ENCODE data around the gene SPOPL. TPM values are rescaled to one million over a fixed set of nuclear protein-coding genes. Genes with fewer than 3 reads are reported as not detected.

The SPOPL gene
- total RNA-seq, 1 experiment from 2014 or later: 21.8 TPM

DNA sequence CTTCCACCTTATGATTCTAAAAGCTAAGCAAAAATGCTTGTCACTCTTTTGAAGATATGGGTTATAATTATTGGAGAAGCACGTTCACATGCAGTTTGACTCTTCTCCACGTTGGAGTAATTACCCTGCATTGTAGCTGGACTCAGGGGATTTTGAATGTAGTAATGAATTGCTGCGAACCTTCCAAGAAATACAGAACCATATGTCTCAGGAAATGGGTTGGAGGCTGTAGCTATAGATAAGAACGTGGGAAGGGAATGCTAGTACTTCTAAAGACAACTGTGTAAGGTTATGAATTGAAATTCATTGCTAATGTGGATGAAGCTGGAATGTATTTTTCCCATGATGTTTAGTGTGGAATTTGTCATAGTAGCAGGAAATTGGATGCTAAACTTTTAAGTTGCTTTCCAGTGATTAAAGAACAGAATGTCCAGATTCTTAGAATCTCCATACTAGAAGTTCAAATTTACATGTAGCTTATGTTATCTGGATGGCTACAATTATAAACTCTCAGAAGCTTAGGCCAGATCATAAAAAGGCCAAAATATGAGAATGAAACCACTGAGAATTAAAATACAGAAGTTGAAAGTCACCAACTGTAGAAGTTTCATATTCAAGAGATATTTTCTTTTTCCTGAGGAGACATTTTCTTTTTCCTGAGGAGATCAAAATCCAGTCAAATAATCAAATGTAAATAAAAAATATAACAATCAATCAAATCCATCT is 27.3 kb upstream of the SPOPL start:
- ChIA-PET CTCF (interaction anchor here (0.7 kb wide), 1 partner anchor 203 kb away, joined by 3 read pairs; no protein-coding TSS in a partner anchor), POLR2A (no interaction called here)
- H3K9me3 ChIP-seq (ENCODE audit: control insufficient read depth, insufficient read depth, low read depth, low read length): no peaks in the 10 kb centered on the region
- no peak overlapping the region for H3K27ac ChIP-seq (ENCODE audit: low read length)
- TF ChIP-seq SIN3A (IDR thresholded peaks at IDR 0.05; ENCODE audit: borderline replicate concordance, insufficient read depth, low read depth, low read length) (no peak), POLR2AphosphoS5 (IDR thresholded peaks at IDR 0.05; ENCODE audit: low read depth, low read length) (no peak), TCF7L2 (IDR thresholded peaks at IDR 0.05; ENCODE audit: low read depth, low read length) (no peak)
- TF ChIP-seq, protein P1, sequence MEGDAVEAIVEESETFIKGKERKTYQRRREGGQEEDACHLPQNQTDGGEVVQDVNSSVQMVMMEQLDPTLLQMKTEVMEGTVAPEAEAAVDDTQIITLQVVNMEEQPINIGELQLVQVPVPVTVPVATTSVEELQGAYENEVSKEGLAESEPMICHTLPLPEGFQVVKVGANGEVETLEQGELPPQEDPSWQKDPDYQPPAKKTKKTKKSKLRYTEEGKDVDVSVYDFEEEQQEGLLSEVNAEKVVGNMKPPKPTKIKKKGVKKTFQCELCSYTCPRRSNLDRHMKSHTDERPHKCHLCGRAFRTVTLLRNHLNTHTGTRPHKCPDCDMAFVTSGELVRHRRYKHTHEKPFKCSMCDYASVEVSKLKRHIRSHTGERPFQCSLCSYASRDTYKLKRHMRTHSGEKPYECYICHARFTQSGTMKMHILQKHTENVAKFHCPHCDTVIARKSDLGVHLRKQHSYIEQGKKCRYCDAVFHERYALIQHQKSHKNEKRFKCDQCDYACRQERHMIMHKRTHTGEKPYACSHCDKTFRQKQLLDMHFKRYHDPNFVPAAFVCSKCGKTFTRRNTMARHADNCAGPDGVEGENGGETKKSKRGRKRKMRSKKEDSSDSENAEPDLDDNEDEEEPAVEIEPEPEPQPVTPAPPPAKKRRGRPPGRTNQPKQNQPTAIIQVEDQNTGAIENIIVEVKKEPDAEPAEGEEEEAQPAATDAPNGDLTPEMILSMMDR (IDR thresholded peaks at IDR 0.05): no peak
- TF ChIP-seq, protein P2, sequence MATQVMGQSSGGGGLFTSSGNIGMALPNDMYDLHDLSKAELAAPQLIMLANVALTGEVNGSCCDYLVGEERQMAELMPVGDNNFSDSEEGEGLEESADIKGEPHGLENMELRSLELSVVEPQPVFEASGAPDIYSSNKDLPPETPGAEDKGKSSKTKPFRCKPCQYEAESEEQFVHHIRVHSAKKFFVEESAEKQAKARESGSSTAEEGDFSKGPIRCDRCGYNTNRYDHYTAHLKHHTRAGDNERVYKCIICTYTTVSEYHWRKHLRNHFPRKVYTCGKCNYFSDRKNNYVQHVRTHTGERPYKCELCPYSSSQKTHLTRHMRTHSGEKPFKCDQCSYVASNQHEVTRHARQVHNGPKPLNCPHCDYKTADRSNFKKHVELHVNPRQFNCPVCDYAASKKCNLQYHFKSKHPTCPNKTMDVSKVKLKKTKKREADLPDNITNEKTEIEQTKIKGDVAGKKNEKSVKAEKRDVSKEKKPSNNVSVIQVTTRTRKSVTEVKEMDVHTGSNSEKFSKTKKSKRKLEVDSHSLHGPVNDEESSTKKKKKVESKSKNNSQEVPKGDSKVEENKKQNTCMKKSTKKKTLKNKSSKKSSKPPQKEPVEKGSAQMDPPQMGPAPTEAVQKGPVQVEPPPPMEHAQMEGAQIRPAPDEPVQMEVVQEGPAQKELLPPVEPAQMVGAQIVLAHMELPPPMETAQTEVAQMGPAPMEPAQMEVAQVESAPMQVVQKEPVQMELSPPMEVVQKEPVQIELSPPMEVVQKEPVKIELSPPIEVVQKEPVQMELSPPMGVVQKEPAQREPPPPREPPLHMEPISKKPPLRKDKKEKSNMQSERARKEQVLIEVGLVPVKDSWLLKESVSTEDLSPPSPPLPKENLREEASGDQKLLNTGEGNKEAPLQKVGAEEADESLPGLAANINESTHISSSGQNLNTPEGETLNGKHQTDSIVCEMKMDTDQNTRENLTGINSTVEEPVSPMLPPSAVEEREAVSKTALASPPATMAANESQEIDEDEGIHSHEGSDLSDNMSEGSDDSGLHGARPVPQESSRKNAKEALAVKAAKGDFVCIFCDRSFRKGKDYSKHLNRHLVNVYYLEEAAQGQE (IDR thresholded peaks at IDR 0.05; ENCODE audit: insufficient read depth in 1 of 2, low read depth in 2 of 2, low read length in 1 of 2): no peak
- intact Hi-C loops (cut with micrococcal nuclease; ENCODE audit: unreplicated experiment): no loop called here
- no peaks in the 10 kb centered on the region for H3K4me1 ChIP-seq (ENCODE audit: control insufficient read depth, insufficient read depth, low read length)
- no peaks in the 10 kb centered on the region for H3K36me3 ChIP-seq (ENCODE audit: control insufficient read depth, insufficient read depth, low read length)
- BruUV-seq (replicated peaks): no TSS peak
- ATAC-seq (no peak), DNase-seq (ENCODE audit: low read depth, low spot score) (no peak)
- in situ Hi-C loops (cut with HindIII; ENCODE audit: low pct_unique_long_range_greater_than_20kb, low sequenced_read_pairs): no loop called here
- H3K27me3 ChIP-seq (ENCODE audit: control insufficient read depth, insufficient read depth, low read length): no peaks in the 10 kb centered on the region
- no peak overlapping the region for H3K4me3 ChIP-seq (ENCODE audit: low read depth in 2 of 2, low read length in 2 of 2)

DNA sequence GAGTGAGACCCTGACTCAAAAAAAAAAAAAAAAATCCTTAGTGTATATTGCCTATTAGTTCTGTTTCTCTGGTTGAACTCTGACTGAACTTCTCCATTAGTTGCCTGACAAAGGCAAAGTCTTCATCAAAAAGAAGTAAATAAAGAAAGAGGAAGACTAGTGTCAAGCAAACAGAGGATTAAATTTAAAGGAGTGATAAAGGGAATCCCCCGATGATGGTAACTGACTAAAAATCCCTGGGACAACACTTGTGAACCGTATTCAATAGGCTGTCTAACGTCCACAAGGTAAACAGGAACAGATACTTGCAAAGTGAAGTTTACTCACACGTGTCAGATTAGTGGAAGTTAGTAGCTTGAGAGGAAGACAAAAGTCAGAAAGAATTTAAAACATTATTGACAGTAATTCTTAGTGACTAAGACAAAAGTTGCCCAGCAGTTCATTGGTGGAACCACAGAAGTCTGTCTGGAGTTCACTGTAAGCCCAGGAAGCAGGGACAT is 26.2 kb upstream of the SPOPL start:
- H3K4me1 ChIP-seq (ENCODE audit: control insufficient read depth, insufficient read depth, low read length): no peaks in the 10 kb centered on the region
- no peak for DNase-seq (ENCODE audit: low read depth, low spot score)
- H3K4me3 ChIP-seq (ENCODE audit: low read depth in 2 of 2, low read length in 2 of 2): no peak overlapping the region
- no peaks in the 10 kb centered on the region for H3K9me3 ChIP-seq (ENCODE audit: control insufficient read depth, insufficient read depth, low read depth, low read length)
- no peak for TF ChIP-seq TCF7L2 (IDR thresholded peaks at IDR 0.05; ENCODE audit: low read depth, low read length)
- no peak for TF ChIP-seq SIN3A (IDR thresholded peaks at IDR 0.05; ENCODE audit: borderline replicate concordance, insufficient read depth, low read depth, low read length)
- ChIA-PET POLR2A (no interaction called here), CTCF (interaction anchor here (0.7 kb wide), 1 partner anchor 202 kb away, joined by 3 read pairs; no protein-coding TSS in a partner anchor)
- in situ Hi-C loops (cut with HindIII; ENCODE audit: low pct_unique_long_range_greater_than_20kb, low sequenced_read_pairs): no loop called here
- no peak for ATAC-seq
- no peaks in the 10 kb centered on the region for H3K36me3 ChIP-seq (ENCODE audit: control insufficient read depth, insufficient read depth, low read length)
- no TSS peak for BruUV-seq (replicated peaks)
- no peak overlapping the region for H3K27ac ChIP-seq (ENCODE audit: low read length)
- intact Hi-C loops (cut with micrococcal nuclease; ENCODE audit: unreplicated experiment): no loop called here
- H3K27me3 ChIP-seq (ENCODE audit: control insufficient read depth, insufficient read depth, low read length): no peaks in the 10 kb centered on the region

DNA sequence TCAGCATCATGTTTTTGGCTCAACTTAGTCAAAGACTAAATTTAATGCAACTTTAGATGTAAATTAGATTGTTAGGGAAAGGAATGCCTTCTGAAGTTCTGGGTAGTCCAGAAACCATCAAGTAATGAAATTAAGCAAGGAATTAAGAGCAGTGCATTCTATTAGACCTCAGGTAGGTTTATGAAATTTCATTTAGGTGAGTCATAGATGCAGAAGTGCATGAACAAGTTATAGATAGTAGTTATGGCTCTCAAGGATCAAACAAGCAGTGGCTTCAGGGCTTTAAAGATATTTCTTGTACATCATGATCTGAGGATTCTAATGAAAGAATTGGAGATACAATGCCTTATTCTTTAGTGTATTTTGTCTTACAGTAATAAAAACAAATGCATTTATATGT is 25.4 kb upstream of the SPOPL start:
- no peak overlapping the region for H3K27ac ChIP-seq (ENCODE audit: low read length)
- in situ Hi-C loops (cut with HindIII; ENCODE audit: low pct_unique_long_range_greater_than_20kb, low sequenced_read_pairs) (no loop called here), intact Hi-C loops (cut with micrococcal nuclease; ENCODE audit: unreplicated experiment) (no loop called here)
- ATAC-seq (no peak), DNase-seq (ENCODE audit: low read depth, low spot score) (no peak)
- TF ChIP-seq, protein P1 (IDR thresholded peaks at IDR 0.05): no peak
- TF ChIP-seq POLR2AphosphoS5 (IDR thresholded peaks at IDR 0.05; ENCODE audit: low read depth, low read length): no peak
- TF ChIP-seq SIN3A (IDR thresholded peaks at IDR 0.05; ENCODE audit: borderline replicate concordance, insufficient read depth, low read depth, low read length): no peak
- TF ChIP-seq TCF7L2 (IDR thresholded peaks at IDR 0.05; ENCODE audit: low read depth, low read length): no peak
- TF ChIP-seq, protein P2 (IDR thresholded peaks at IDR 0.05; ENCODE audit: insufficient read depth in 1 of 2, low read depth in 2 of 2, low read length in 1 of 2): no peak
- no peaks in the 10 kb centered on the region for H3K36me3 ChIP-seq (ENCODE audit: control insufficient read depth, insufficient read depth, low read length)
- no peaks in the 10 kb centered on the region for H3K27me3 ChIP-seq (ENCODE audit: control insufficient read depth, insufficient read depth, low read length)
- BruUV-seq (replicated peaks): no TSS peak
- H3K9me3 ChIP-seq (ENCODE audit: control insufficient read depth, insufficient read depth, low read depth, low read length): no peaks in the 10 kb centered on the region
- ChIA-PET POLR2A (no interaction called here), CTCF (no interaction called here)
- H3K4me3 ChIP-seq (ENCODE audit: low read depth in 2 of 2, low read length in 2 of 2): no peak overlapping the region
- no peaks in the 10 kb centered on the region for H3K4me1 ChIP-seq (ENCODE audit: control insufficient read depth, insufficient read depth, low read length)

Data from Panc1 (cell line).